IMR-90 (cell line): ENCODE measurements around the gene RXRB. TPM values are rescaled to one million over a fixed set of nuclear protein-coding genes. Genes with fewer than 3 reads are reported as not detected.

ENCODE experiments used
- ATAC-seq: fragments of 200-7000 bp; cut with Tn5 transposase; 2 replicates; pipeline ENCODE4 v1.9.1; 2020; ENCODE audit warnings: low read depth, mild to moderate bottlenecking, moderate library complexity
- BruUV-seq: library from RNA; stranded (reverse); fragments of 400-500 nt; replicated peaks from 2 replicates; lab custom pipeline; 2021; lab: Mats Ljungman, UMichigan
- CTCF ChIA-PET: fragments of 300-600 bp; formaldehyde crosslinking; extraction: SDS; loops from one replicate; lab custom pipeline; 2021; ENCODE audit warnings: antibody characterized with exemption; lab: Yijun Ruan, JAX
- POLR2A ChIA-PET: fragments of 300-600 bp; sonication (Branson Sonifier 250); formaldehyde crosslinking; loops from one replicate; lab custom pipeline; 2022; ENCODE audit warnings: antibody characterized with exemption; ENCODE audit not compliant: unreplicated experiment; lab: Charles Lee
- DNase-seq: peaks from one replicate; pipeline ENCODE4 v3.0.0; 2013
- H2AFZ ChIP-seq: replicated peaks from 2 replicates; pipeline ENCODE3; 2013; ENCODE audit warnings: low read length, mild to moderate bottlenecking; ENCODE audit not compliant: poor library complexity
- H2AK5ac ChIP-seq: 2 replicates; pipeline ENCODE4 v1.6.1; 2013; ENCODE audit warnings: low read depth, low read length, inconsistent platforms
- H2AK9ac ChIP-seq: replicated peaks from 2 replicates; pipeline ENCODE3; 2013; ENCODE audit warnings: mild to moderate bottlenecking, low read depth, low read length, moderate library complexity; ENCODE audit not compliant: poor library complexity
- H2BK120ac ChIP-seq: 2 replicates; pipeline ENCODE4 v1.6.1; 2013; ENCODE audit warnings: low read depth, low read length, inconsistent platforms
- H2BK15ac ChIP-seq: 3 replicates; pipeline ENCODE4 v1.6.1; 2013; ENCODE audit warnings: low read depth, low read length, inconsistent platforms
- H2BK20ac ChIP-seq: 2 replicates; pipeline ENCODE4 v1.6.1; 2013; ENCODE audit warnings: low read depth, mild to moderate bottlenecking, inconsistent platforms, low read length, moderate library complexity
- H2BK5ac ChIP-seq: 2 replicates; pipeline ENCODE4 v1.6.1; 2013; ENCODE audit warnings: mild to moderate bottlenecking, low read depth, low read length, inconsistent platforms; ENCODE audit not compliant: poor library complexity, severe bottlenecking
- H3K14ac ChIP-seq: replicated peaks from 2 replicates; pipeline ENCODE4 v1.6.1; 2013; ENCODE audit warnings: low read depth, low read length, inconsistent platforms
- H3K18ac ChIP-seq: 2 replicates; pipeline ENCODE4 v1.6.1; 2013; ENCODE audit warnings: low read depth, low read length, control low read depth
- H3K23ac ChIP-seq: 2 replicates; pipeline ENCODE4 v1.6.1; 2013; ENCODE audit warnings: low read depth, low read length, inconsistent platforms
- H3K27ac ChIP-seq: 2 replicates; pipeline ENCODE4 v1.5.1; 2013; ENCODE audit warnings: mild to moderate bottlenecking, control low read depth, low read length; ENCODE audit not compliant: insufficient read depth
- H3K27me3 ChIP-seq: 2 replicates; pipeline ENCODE4 v1.6.1; 2013; ENCODE audit warnings: low read length; ENCODE audit not compliant: control insufficient read depth, insufficient read depth
- H3K36me3 ChIP-seq: 2 replicates; pipeline ENCODE4 v1.6.1; 2013; ENCODE audit warnings: low read length, mixed read lengths; ENCODE audit not compliant: control insufficient read depth, insufficient read depth
- H3K4ac ChIP-seq: 2 replicates; pipeline ENCODE4 v1.6.1; 2013; ENCODE audit warnings: low read depth, low read length, inconsistent platforms
- H3K4me1 ChIP-seq: 2 replicates; pipeline ENCODE4 v1.6.1; 2013; ENCODE audit warnings: low read length, mixed read lengths; ENCODE audit not compliant: control insufficient read depth, insufficient read depth
- H3K4me2 ChIP-seq: 2 replicates; pipeline ENCODE4 v1.6.1; 2013; ENCODE audit warnings: low read depth, mild to moderate bottlenecking, control low read depth, low read length, moderate library complexity
- H3K4me3 ChIP-seq: 2 replicates; pipeline ENCODE4 v1.5.1; 2013; ENCODE audit warnings: low read depth, mild to moderate bottlenecking, control low read depth, low read length, moderate library complexity; ENCODE audit not compliant: insufficient read depth
- H3K56ac ChIP-seq: 2 replicates; pipeline ENCODE4 v1.6.1; 2013; ENCODE audit warnings: low read length, inconsistent platforms; ENCODE audit not compliant: insufficient read depth; ENCODE audit errors: extremely low read depth
- H3K79me1 ChIP-seq, 2 experiments: 2 replicates each; pipeline ENCODE4 v1.6.1; 2013; ENCODE audit warnings: low read length in 2 of 2, inconsistent platforms in 1 of 2, low read depth in 1 of 2
- H3K9ac ChIP-seq: 2 replicates; pipeline ENCODE4 v1.6.1; 2013; ENCODE audit warnings: low read depth, low read length, control low read depth
- H3K9me1 ChIP-seq: 2 replicates; pipeline ENCODE4 v1.6.1; 2013; ENCODE audit warnings: low read length, inconsistent platforms; ENCODE audit not compliant: insufficient read depth
- H3K9me3 ChIP-seq: 2 replicates; pipeline ENCODE4 v1.6.1; 2013; ENCODE audit warnings: low read length; ENCODE audit not compliant: control insufficient read depth, insufficient read depth
- H4K20me1 ChIP-seq: 2 replicates; pipeline ENCODE4 v1.6.1; 2013; ENCODE audit warnings: low read length, inconsistent platforms; ENCODE audit not compliant: insufficient read depth
- H4K5ac ChIP-seq: 2 replicates; pipeline ENCODE4 v1.6.1; 2013; ENCODE audit warnings: mild to moderate bottlenecking, low read depth, low read length, control low read depth
- H4K8ac ChIP-seq, 2 experiments: 2 replicates each; pipeline ENCODE4 v1.6.1; 2013; ENCODE audit warnings: low read depth in 2 of 2, low read length in 2 of 2, control low read depth in 1 of 2, inconsistent platforms in 1 of 2
- H4K91ac ChIP-seq: 2 replicates; pipeline ENCODE4 v1.6.1; 2013; ENCODE audit warnings: low read depth, low read length, inconsistent platforms; ENCODE audit not compliant: insufficient read depth
- CTCF ChIP-seq: conservative IDR thresholded peaks from 2 replicates; pipeline ENCODE4 v1.5.1; 2012; ENCODE audit warnings: mild to moderate bottlenecking, low read depth, low read length, improper control_type of control experiment
- ELK1 ChIP-seq: fragments of 150-350 bp; IDR thresholded peaks from 2 replicates; pipeline ENCODE4 v1.6.1; 2016; ENCODE audit warnings: low read depth, mild to moderate bottlenecking, low read length, moderate library complexity, borderline replicate concordance
- MAFK ChIP-seq: IDR thresholded peaks from 2 replicates; pipeline ENCODE4 v1.6.1; 2012; ENCODE audit warnings: low read depth, low read length, improper control_type of control experiment
- MAZ ChIP-seq: IDR thresholded peaks from 2 replicates; pipeline ENCODE4 v1.6.1; 2012; ENCODE audit warnings: low read depth, mild to moderate bottlenecking, low read length, improper control_type of control experiment, moderate library complexity, borderline replicate concordance
- MXI1 ChIP-seq: IDR thresholded peaks from 2 replicates; pipeline ENCODE4 v1.6.1; 2012; ENCODE audit warnings: low read depth, mild to moderate bottlenecking, low read length, moderate library complexity, borderline replicate concordance
- RAD21 ChIP-seq: IDR thresholded peaks from 2 replicates; pipeline ENCODE4 v1.6.1; 2012; ENCODE audit warnings: low read length, improper control_type of control experiment
- SMC3 ChIP-seq: fragments of 150-350 bp; IDR thresholded peaks from 2 replicates; pipeline ENCODE4 v1.6.1; 2016; ENCODE audit warnings: low read depth, mild to moderate bottlenecking, antibody characterized with exemption, low read length, moderate library complexity
- USF2 ChIP-seq: fragments of 150-350 bp; IDR thresholded peaks from 2 replicates; pipeline ENCODE4 v1.6.1; 2017; ENCODE audit warnings: mild to moderate bottlenecking, antibody characterized with exemption, low read length, low read depth
- WGBS, 2 experiments: methylation state at CpG; one replicate each; pipeline versions ENCODE4 v1.1.5 to v1.1.7; 2013; ENCODE audit warnings: missing lambda C conversion rate in 2 of 2; ENCODE audit not compliant: insufficient read length in 1 of 2; ENCODE audit errors: extremely low coverage in 2 of 2; 5-methylcytosine and 5-hydroxymethylcytosine counted together
- dilution Hi-C: fragments of 300-500 bp; cut with HindIII; formaldehyde crosslinking; loops from one replicate; pipeline ENCODE4 v1.14.3; 2018; ENCODE audit warnings: low sequenced_read_pairs; ENCODE audit not compliant: unreplicated experiment
- in situ Hi-C: fragments of 300-500 bp; cut with MboI; formaldehyde crosslinking; loops from 3 replicates; pipeline ENCODE4 v1.14.3; 2019; ENCODE audit warnings: low sequenced_read_pairs, inconsistent platforms, mixed read lengths
- intact Hi-C: fragments of 100-400 bp; cut with micrococcal nuclease; formaldehyde crosslinking; loops from 2 replicates; pipeline ENCODE4 v1.10.0; 2022
- polyA plus RNA-seq, 3 experiments: library from polyadenylated mRNA; depleted of rRNA; stranded (reverse); fragments of >200 nt; gene quantifications; 2 replicates each; pipeline ENCODE4 v1.2.3, GENCODE V29; 2012; ENCODE audit warnings: low replicate concordance in 1 of 3
- total RNA-seq: library from RNA; depleted of rRNA; stranded (reverse); fragments of >200 nt; gene quantifications from 2 replicates; pipeline ENCODE4 v1.2.3, GENCODE V29; 2012

The RXRB gene
- total and polyA plus RNA-seq, 2 of the 4 experiments (the other 2 are of a cell fraction) = 18.6 to 53.7 TPM

GRCh38 chr6:33161354-33162331, 38.8 kb downstream of the RXRB start:
- 28% methylated on average over 22 of the region's 58 CpGs; no CpG with 5 or more reads in 1 of the 2 experiments for WGBS, 2 experiments
- Histone ChIP-seq H3K18ac (peak overlapping the region; percentile 51; the same call in 1 of the 2 replicates), H3K79me1 (no peaks in the 10 kb centered on the region), H2AK5ac (peak overlapping the region; percentile 80), H2BK5ac (no peak overlapping the region), H4K8ac (peak overlapping the region; percentile 79 to 85; a peak in 3 of 4 replicates), H3K23ac (peak overlapping the region; percentile 66; the same call in 1 of the 2 replicates), H2BK15ac (no peak overlapping the region; the same call in 2 of the 3 replicates), H2AK9ac (peak overlapping the region; percentile 47), H3K36me3 (no peaks in the 10 kb centered on the region), H3K4me2 (peak overlapping the region; percentile 64), H3K14ac (no peak overlapping the region; the same call in 1 of the 2 replicates), H3K27ac (peak overlapping the region; percentile 54), H4K91ac (peak overlapping the region; percentile 68; the same call in 1 of the 2 replicates), H3K9me1 (peaks cover 5% of the 10 kb centered on the region; the same call in 1 of the 2 replicates), H3K9me3 (no peaks in the 10 kb centered on the region), H2BK120ac (peak overlapping the region; percentile 66), H2AFZ (peak overlapping the region; percentile 97), H3K4me1 (peaks cover 9% of the 10 kb centered on the region), H3K4me3 (peak overlapping the region; percentile 52), H3K9ac (peak overlapping the region; percentile 62), H4K5ac (peak overlapping the region; percentile 57), H3K27me3 (peaks cover 7% of the 10 kb centered on the region), H3K56ac (no peak overlapping the region), H3K4ac (peak overlapping the region; percentile 60), H2BK20ac (no peak overlapping the region), H4K20me1 (no peaks in the 10 kb centered on the region)
- ChIA-PET POLR2A (no interaction called here), CTCF (interaction anchor here (0.5 to 1.4 kb wide), 3 partner anchors 9 to 86 kb away, joined by 3 to 4 read pairs (median 3); no protein-coding TSS in a partner anchor)
- intact Hi-C loops (loop anchor here (1.0 kb wide), 1 partner anchor 87 kb away; no protein-coding TSS in a partner anchor), in situ Hi-C loops (loop anchor here (5.0 to 10.0 kb wide), 2 partner anchors 86 to 147 kb away; no protein-coding TSS in a partner anchor), dilution Hi-C loops (no loop called here)
- DNase-seq (peak; percentile 28), ATAC-seq (peak; percentile 93)
- no TSS peak for BruUV-seq
- peak; percentile 82 for TF ChIP-seq CTCF
- TF ChIP-seq RAD21 = peak; percentile 62
- TF ChIP-seq MAZ = peak; percentile 41; the same call in 1 of the 2 replicates
- peak; percentile 69 for TF ChIP-seq SMC3
- TF ChIP-seq USF2 = peak; percentile 75
- no peak for TF ChIP-seq MAFK
- TF ChIP-seq ELK1 = no peak
- peak; percentile 69; the same call in 1 of the 2 replicates for TF ChIP-seq MXI1
